Measurements from ENCODE around the gene CLHC1. TPM values are rescaled to one million over a fixed set of nuclear protein-coding genes. Genes with fewer than 3 reads are reported as not detected.
A peak's percentile ranks its signal among the peaks of the same experiment; 100 is the strongest.

Gene CLHC1
- total RNA-seq, 4 donors from 2014 or later: 3.0 to 16.8 (median 3.8) TPM

DNA sequence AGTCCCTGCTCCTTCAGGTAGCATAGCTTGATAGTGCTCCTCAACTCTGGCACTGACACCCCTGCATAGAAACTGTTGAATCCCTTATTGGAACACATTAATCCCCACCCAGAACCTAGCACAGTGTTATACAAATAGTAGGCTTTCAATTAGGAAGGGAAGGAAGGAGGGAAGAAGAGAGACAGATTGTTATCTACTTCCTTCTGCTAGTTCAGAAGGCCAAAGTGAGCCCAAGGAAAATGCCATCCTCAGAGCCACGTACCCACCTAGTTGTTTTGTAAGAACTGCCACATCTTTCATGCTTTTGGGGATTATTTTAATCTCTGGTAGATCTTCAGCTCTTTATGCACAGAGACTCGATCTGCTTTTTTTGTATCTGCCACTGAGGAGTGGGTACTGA, 75.1 kb downstream of the CLHC1 start:
- Histone ChIP-seq H3K4me1 (peaks cover 40 to 93% (median 58%) of the 10 kb centered on the region in 3 donors), H3K4me3 (no peak overlapping the region), H3K36me3 (no peaks in the 10 kb centered on the region), H3K9me3 (no peaks in the 10 kb centered on the region), H3K27ac (peak overlapping the region; percentile 78 to 85 (median 78)), H3K27me3 (no peaks in the 10 kb centered on the region)
- TF ChIP-seq EP300 (IDR thresholded peaks at IDR 0.05): no peak
- no peak for TF ChIP-seq POLR2A (IDR thresholded peaks at IDR 0.05)
- WGBS, 2 donors (ENCODE audit: low coverage in 1 of 2): 76 to 87% methylated on average over 2 of the region's 2 CpGs
- no peak for ATAC-seq

DNA sequence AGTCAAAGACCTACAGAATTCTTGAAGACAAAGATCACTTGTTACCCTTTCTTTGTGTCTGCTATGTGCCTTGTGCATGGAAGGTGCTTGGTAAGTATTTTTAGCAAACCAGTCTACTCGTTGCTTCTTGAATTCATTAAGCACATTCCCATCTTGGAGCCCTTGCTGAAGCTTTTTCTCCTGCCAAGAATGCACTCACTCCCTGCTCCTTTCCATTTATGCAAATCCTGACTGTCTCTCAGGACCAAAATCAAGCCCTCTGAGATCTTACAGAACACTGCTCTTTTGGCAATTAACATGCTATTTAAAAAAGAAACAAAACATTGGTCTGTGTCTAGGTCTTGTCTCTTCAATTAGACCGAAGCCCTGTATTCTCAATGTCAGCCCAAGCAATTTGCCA, 75.8 kb downstream of the CLHC1 start:
- no peak for TF ChIP-seq POLR2A (IDR thresholded peaks at IDR 0.05)
- TF ChIP-seq, protein P1, sequence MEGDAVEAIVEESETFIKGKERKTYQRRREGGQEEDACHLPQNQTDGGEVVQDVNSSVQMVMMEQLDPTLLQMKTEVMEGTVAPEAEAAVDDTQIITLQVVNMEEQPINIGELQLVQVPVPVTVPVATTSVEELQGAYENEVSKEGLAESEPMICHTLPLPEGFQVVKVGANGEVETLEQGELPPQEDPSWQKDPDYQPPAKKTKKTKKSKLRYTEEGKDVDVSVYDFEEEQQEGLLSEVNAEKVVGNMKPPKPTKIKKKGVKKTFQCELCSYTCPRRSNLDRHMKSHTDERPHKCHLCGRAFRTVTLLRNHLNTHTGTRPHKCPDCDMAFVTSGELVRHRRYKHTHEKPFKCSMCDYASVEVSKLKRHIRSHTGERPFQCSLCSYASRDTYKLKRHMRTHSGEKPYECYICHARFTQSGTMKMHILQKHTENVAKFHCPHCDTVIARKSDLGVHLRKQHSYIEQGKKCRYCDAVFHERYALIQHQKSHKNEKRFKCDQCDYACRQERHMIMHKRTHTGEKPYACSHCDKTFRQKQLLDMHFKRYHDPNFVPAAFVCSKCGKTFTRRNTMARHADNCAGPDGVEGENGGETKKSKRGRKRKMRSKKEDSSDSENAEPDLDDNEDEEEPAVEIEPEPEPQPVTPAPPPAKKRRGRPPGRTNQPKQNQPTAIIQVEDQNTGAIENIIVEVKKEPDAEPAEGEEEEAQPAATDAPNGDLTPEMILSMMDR (IDR thresholded peaks at IDR 0.05): no peak
- no peak for TF ChIP-seq EP300 (IDR thresholded peaks at IDR 0.05)
- TF ChIP-seq POLR2AphosphoS5 (IDR thresholded peaks at IDR 0.05): peak; percentile 84
- H3K4me1 ChIP-seq: peaks cover 46 to 93% (median 63%) of the 10 kb centered on the region in 3 donors
- peak overlapping the region; percentile 78 to 85 (median 78) for H3K27ac ChIP-seq
- no peaks in the 10 kb centered on the region for H3K36me3 ChIP-seq
- no peaks in the 10 kb centered on the region for H3K9me3 ChIP-seq
- no peaks in the 10 kb centered on the region for H3K27me3 ChIP-seq
- ATAC-seq: peak; percentile 64
- no peak overlapping the region for H3K4me3 ChIP-seq
- 0 to 14% methylated on average over 1 to 2 of the region's 2 CpGs for WGBS, 2 donors (ENCODE audit: low coverage in 1 of 2)

DNA sequence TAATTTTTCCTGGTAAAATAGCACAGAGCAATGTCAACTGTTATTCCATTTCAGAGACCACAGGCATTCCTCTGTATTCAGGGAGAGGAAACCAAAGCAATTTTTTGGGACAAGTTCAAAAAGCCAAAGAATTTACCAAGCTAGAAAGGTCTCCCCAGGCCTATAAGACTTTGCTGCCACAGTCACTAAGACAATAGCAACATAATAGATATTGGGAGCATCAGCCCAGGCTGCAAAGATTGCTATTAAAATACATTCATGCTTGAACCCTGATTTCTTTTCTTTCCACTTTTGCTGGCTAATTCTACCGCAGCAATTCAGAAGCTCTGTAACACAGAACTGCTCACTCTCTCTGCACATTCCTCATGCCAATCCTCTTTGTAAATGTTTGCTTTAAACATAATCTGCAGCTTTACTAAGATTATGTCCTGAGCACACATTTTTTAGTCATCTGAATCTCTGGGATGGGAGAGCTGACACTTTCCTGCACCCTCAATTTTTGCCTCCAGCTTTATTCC, 76.3 kb downstream of the CLHC1 start:
- no peaks in the 10 kb centered on the region for H3K27me3 ChIP-seq
- H3K36me3 ChIP-seq: no peaks in the 10 kb centered on the region
- 6 to 23% methylated on average over 1 of the region's 1 CpG for WGBS, 2 donors (ENCODE audit: low coverage in 1 of 2)
- no peak overlapping the region for H3K4me3 ChIP-seq
- H3K27ac ChIP-seq: peak overlapping the region; percentile 78 to 85 (median 78)
- no peaks in the 10 kb centered on the region for H3K9me3 ChIP-seq
- no peak for ATAC-seq
- TF ChIP-seq EP300 (IDR thresholded peaks at IDR 0.05) (no peak), POLR2A (IDR thresholded peaks at IDR 0.05) (no peak), POLR2AphosphoS5 (IDR thresholded peaks at IDR 0.05) (no peak)
- TF ChIP-seq, protein P1 (IDR thresholded peaks at IDR 0.05): no peak
- peaks cover 46 to 91% (median 63%) of the 10 kb centered on the region in 3 donors for H3K4me1 ChIP-seq

DNA sequence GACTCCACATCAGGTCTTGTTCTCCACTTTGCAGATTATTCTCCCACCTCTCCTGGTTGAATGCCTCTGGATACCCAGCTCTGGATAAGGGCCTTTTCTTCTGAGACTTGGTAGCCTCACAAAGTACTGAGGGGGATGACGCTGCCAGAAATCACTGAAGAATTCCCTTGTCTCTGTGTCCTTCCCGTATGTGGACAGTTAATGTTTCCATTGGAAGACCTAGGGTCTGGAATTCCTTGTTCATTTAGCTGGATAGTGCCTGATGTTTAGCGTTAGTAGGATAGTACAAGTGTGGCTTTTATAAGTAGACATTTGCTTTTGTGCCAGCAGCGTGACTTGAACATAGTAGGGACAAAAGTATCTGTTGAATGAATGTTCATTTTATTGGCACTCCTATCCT, 76.9 kb downstream of the CLHC1 start:
- TF ChIP-seq POLR2A (IDR thresholded peaks at IDR 0.05) (no peak), EP300 (IDR thresholded peaks at IDR 0.05) (no peak), POLR2AphosphoS5 (IDR thresholded peaks at IDR 0.05) (no peak)
- TF ChIP-seq, protein P1 (IDR thresholded peaks at IDR 0.05): no peak
- WGBS, 2 donors (ENCODE audit: low coverage in 1 of 2): 13 to 34% methylated on average over 2 to 4 of the region's 4 CpGs
- peak overlapping the region; percentile 60 to 85 (median 78) for H3K27ac ChIP-seq
- no peak for ATAC-seq
- H3K36me3 ChIP-seq: no peaks in the 10 kb centered on the region
- H3K4me1 ChIP-seq: peaks cover 46 to 90% (median 63%) of the 10 kb centered on the region in 3 donors
- H3K4me3 ChIP-seq: no peak overlapping the region
- no peaks in the 10 kb centered on the region for H3K9me3 ChIP-seq
- no peaks in the 10 kb centered on the region for H3K27me3 ChIP-seq

DNA sequence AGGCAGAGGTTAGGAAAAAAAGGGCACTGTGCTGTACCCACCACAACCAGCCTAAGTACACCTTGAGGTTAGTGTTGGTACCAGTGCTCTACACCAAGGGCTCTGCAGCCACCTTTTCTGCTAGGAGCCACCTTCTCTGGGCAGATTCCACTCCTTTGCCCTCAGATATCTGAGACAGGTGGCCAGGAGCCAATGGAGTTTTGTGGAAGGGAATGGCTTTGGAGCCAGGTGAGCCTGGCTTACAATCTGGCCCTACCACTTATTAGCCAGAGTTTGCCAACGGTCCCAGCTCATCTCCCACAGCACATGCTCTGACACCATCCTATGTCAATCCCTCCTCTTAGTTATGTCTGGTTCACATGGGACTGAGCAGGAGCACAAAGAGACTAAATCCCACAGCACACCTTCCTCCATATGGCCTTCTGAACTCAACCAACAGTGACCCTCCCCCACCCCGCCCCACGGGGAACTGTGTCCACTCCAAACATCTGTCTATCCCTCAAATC, 77.5 kb downstream of the CLHC1 start:
- Histone ChIP-seq H3K27me3 (no peaks in the 10 kb centered on the region), H3K4me3 (no peak overlapping the region), H3K4me1 (peaks cover 46 to 86% (median 63%) of the 10 kb centered on the region in 3 donors), H3K9me3 (no peaks in the 10 kb centered on the region), H3K27ac (peak overlapping the region; percentile 60 to 85 (median 78)), H3K36me3 (no peaks in the 10 kb centered on the region)
- WGBS, 2 donors (ENCODE audit: low coverage in 1 of 2): 50 to 73% methylated on average over 2 of the region's 3 CpGs
- no peak for ATAC-seq
- TF ChIP-seq, protein P1 (IDR thresholded peaks at IDR 0.05): no peak
- TF ChIP-seq EP300 (IDR thresholded peaks at IDR 0.05): no peak
- no peak for TF ChIP-seq POLR2A (IDR thresholded peaks at IDR 0.05)
- no peak for TF ChIP-seq POLR2AphosphoS5 (IDR thresholded peaks at IDR 0.05)
